Parathyroid adenoma (tissue), 2 donors: ENCODE measurements around the gene ITPRIP.

Experiments
- H2AFZ ChIP-seq: fragments of 300-600 bp; sonication (generic); one replicate; pipeline ENCODE4 v1.7.0; 2017; ENCODE audit warnings: antibody characterized with exemption, mild to moderate bottlenecking
- H3K27ac ChIP-seq: fragments of 300-600 bp; sonication (generic); one replicate; pipeline ENCODE4 v1.7.0; 2017
- H3K27me3 ChIP-seq: fragments of 300-600 bp; sonication (generic); one replicate; pipeline ENCODE4 v1.7.0; 2017; ENCODE audit warnings: low read length; ENCODE audit not compliant: control insufficient read depth, insufficient read depth
- H3K36me3 ChIP-seq: fragments of 300-600 bp; sonication (generic); one replicate; pipeline ENCODE4 v1.7.0; 2017; ENCODE audit warnings: low read length; ENCODE audit not compliant: control insufficient read depth, insufficient read depth
- H3K4me1 ChIP-seq: fragments of 300-600 bp; sonication (generic); one replicate; pipeline ENCODE4 v1.7.0; 2017; ENCODE audit warnings: control low read depth
- H3K4me2 ChIP-seq: fragments of 300-600 bp; sonication (generic); one replicate; pipeline ENCODE4 v1.7.0; 2017; ENCODE audit warnings: low read length
- H3K4me3 ChIP-seq: fragments of 300-600 bp; sonication (generic); one replicate; pipeline ENCODE4 v1.7.0; 2017; ENCODE audit warnings: low read depth, low read length
- H3K79me2 ChIP-seq: fragments of 300-600 bp; sonication (generic); one replicate; pipeline ENCODE4 v1.7.0; 2017; ENCODE audit warnings: control low read depth
- H3K9ac ChIP-seq: fragments of 300-600 bp; sonication (generic); one replicate; pipeline ENCODE4 v1.7.0; 2017; ENCODE audit warnings: mild to moderate bottlenecking
- H3K9me3 ChIP-seq: fragments of 300-600 bp; sonication (generic); one replicate; pipeline ENCODE4 v1.7.0; 2017; ENCODE audit warnings: low read length; ENCODE audit not compliant: control insufficient read depth
- CTCF ChIP-seq: fragments of 300-600 bp; sonication (generic); IDR thresholded peaks from one replicate; pipeline ENCODE4 v1.7.0; 2017; ENCODE audit warnings: antibody characterized with exemption, mild to moderate bottlenecking
- donor health status: primary hyperparathyroidism.

The ITPRIP gene

GRCh38 chr10:104297697-104298660 lies 40.3 kb downstream of the ITPRIP start:
- Histone ChIP-seq H3K79me2 (no peaks in the 10 kb centered on the region), H3K9me3 (no peaks in the 10 kb centered on the region), H3K27ac (peak overlapping the region; percentile 53), H3K4me2 (no peak overlapping the region), H3K4me3 (no peak overlapping the region), H3K9ac (no peak overlapping the region), H3K36me3 (no peaks in the 10 kb centered on the region), H2AFZ (no peak overlapping the region), H3K27me3 (no peaks in the 10 kb centered on the region), H3K4me1 (peaks cover 4% of the 10 kb centered on the region)
- no peak for TF ChIP-seq CTCF

- Histone ChIP-seq H3K79me2 (no peaks in the 10 kb centered on the region), H3K27ac (no peak overlapping the region), H3K27me3 (no peaks in the 10 kb centered on the region), H3K36me3 (no peaks in the 10 kb centered on the region), H3K9ac (no peak overlapping the region), H3K4me3 (no peak overlapping the region), H2AFZ (no peak overlapping the region), H3K9me3 (no peaks in the 10 kb centered on the region), H3K4me1 (peaks cover 4% of the 10 kb centered on the region), H3K4me2 (no peak overlapping the region)
- no peak for TF ChIP-seq CTCF
These were observed 41.4 kb downstream of the ITPRIP start for GRCh38 chr10:104296687-104297436.

GRCh38 chr10:104293781-104294321 lies 44.4 kb downstream of the ITPRIP start:
- no peak overlapping the region for H3K4me3 ChIP-seq
- H3K9ac ChIP-seq = no peak overlapping the region
- no peak overlapping the region for H3K4me2 ChIP-seq
- no peaks in the 10 kb centered on the region for H3K36me3 ChIP-seq
- H3K27ac ChIP-seq = no peak overlapping the region
- no peak for TF ChIP-seq CTCF
- H3K9me3 ChIP-seq = no peaks in the 10 kb centered on the region
- H2AFZ ChIP-seq = no peak overlapping the region
- no peaks in the 10 kb centered on the region for H3K4me1 ChIP-seq
- no peaks in the 10 kb centered on the region for H3K79me2 ChIP-seq
- no peaks in the 10 kb centered on the region for H3K27me3 ChIP-seq

GRCh38 chr10:104293011-104293410 lies 45.3 kb downstream of the ITPRIP start:
- Histone ChIP-seq H3K79me2 (no peaks in the 10 kb centered on the region), H2AFZ (no peak overlapping the region), H3K4me1 (no peaks in the 10 kb centered on the region), H3K4me2 (no peak overlapping the region), H3K36me3 (no peaks in the 10 kb centered on the region), H3K9me3 (no peaks in the 10 kb centered on the region), H3K27me3 (no peaks in the 10 kb centered on the region), H3K27ac (peak overlapping the region; percentile 7), H3K9ac (no peak overlapping the region), H3K4me3 (no peak overlapping the region)
- no peak for TF ChIP-seq CTCF
